ENCODE data around the gene C6orf136.

The C6orf136 gene

GRCh38 chr6:30615958-30616810 lies 30.7 kb upstream of the C6orf136 start:
- DNase-seq (ENCODE audit: low read depth), result no peak

- DNase-seq (ENCODE audit: low read depth), result peak; percentile 95
Observed at GRCh38 chr6:30616811-30617564, 29.9 kb upstream of the C6orf136 start, which contains the start of gene PPP1R10. PPP1R10 (minus strand) TSS chr6:30617243; CDS start chr6:30609944, 7,299 bp downstream.

- peak; percentile 95 for DNase-seq (ENCODE audit: low read depth)
Observed at GRCh38 chr6:30617565-30618269, 29.2 kb upstream of the C6orf136 start, which contains the start of gene MRPS18B. MRPS18B (plus strand) TSS chr6:30617840; CDS start chr6:30617866, 26 bp downstream.

GRCh38 chr6:30618270-30618797 lies 28.6 kb upstream of the C6orf136 start:
- DNase-seq (ENCODE audit: low read depth), result no peak

- no peak for DNase-seq (ENCODE audit: low read depth)
Observed at GRCh38 chr6:30619561-30619960, 27.4 kb upstream of the C6orf136 start.

- no peak for DNase-seq (ENCODE audit: low read depth)
Observed at GRCh38 chr6:30625511-30625910, 21.4 kb upstream of the C6orf136 start.

- peak; percentile 83 for DNase-seq (ENCODE audit: low read depth)
Observed at GRCh38 chr6:30626484-30627366, 20.2 kb upstream of the C6orf136 start, which contains the start of gene ATAT1. ATAT1 (plus strand) TSS chr6:30626874.

- no peak for DNase-seq (ENCODE audit: low read depth)
Observed at GRCh38 chr6:30635834-30636233, 11.1 kb upstream of the C6orf136 start.

- no peak for DNase-seq (ENCODE audit: low read depth)
Observed at GRCh38 chr6:30640481-30640880, 6.5 kb upstream of the C6orf136 start.

GRCh38 chr6:30641048-30641447 lies 5.9 kb upstream of the C6orf136 start:
- no peak for DNase-seq (ENCODE audit: low read depth)

GRCh38 chr6:30643656-30644055 lies 3.3 kb upstream of the C6orf136 start:
- DNase-seq (ENCODE audit: low read depth), result no peak

- no peak for DNase-seq (ENCODE audit: low read depth)
Observed at GRCh38 chr6:30644769-30645168, 2.2 kb upstream of the C6orf136 start.

- no peak for DNase-seq (ENCODE audit: low read depth)
Observed at GRCh38 chr6:30645989-30646388, 944 bp upstream of the C6orf136 start.

GRCh38 chr6:30647242-30648116 lies 546 bp downstream of the C6orf136 start:
- peak; percentile 63 for DNase-seq (ENCODE audit: low read depth)

- no peak for DNase-seq (ENCODE audit: low read depth)
Observed at GRCh38 chr6:30651143-30651542, 4.2 kb downstream of the C6orf136 start.

GRCh38 chr6:30654798-30655742 lies 8.1 kb downstream of the C6orf136 start:
- DNase-seq (ENCODE audit: low read depth), result no peak

- DNase-seq (ENCODE audit: low read depth), result no peak
Observed at GRCh38 chr6:30655743-30656094, 8.8 kb downstream of the C6orf136 start.

- no peak for DNase-seq (ENCODE audit: low read depth)
Observed at GRCh38 chr6:30656513-30656912, 9.6 kb downstream of the C6orf136 start.

- DNase-seq (ENCODE audit: low read depth), result no peak
Observed at GRCh38 chr6:30657454-30657853, 10.5 kb downstream of the C6orf136 start.
